ENCODE data around the gene H6PD.

The H6PD gene

GRCh38 chr1:9212735-9213134, 21.8 kb upstream of the H6PD start:
- no peak for TF ChIP-seq CTCF (IDR thresholded peaks at IDR 0.05)

- no peak for TF ChIP-seq CTCF (IDR thresholded peaks at IDR 0.05)
Measured at GRCh38 chr1:9213956-9214355, 20.6 kb upstream of the H6PD start.

- TF ChIP-seq CTCF (IDR thresholded peaks at IDR 0.05) = no peak
Measured at GRCh38 chr1:9218917-9219316, 15.7 kb upstream of the H6PD start.

GRCh38 chr1:9222846-9223625, 11.5 kb upstream of the H6PD start:
- no peak for TF ChIP-seq CTCF (IDR thresholded peaks at IDR 0.05)

- no peak for TF ChIP-seq CTCF (IDR thresholded peaks at IDR 0.05)
Measured at GRCh38 chr1:9224664-9225410, 9.7 kb upstream of the H6PD start.

GRCh38 chr1:9225411-9225785, 9.2 kb upstream of the H6PD start:
- TF ChIP-seq CTCF (IDR thresholded peaks at IDR 0.05) = no peak

- TF ChIP-seq CTCF (IDR thresholded peaks at IDR 0.05) = no peak
Measured at GRCh38 chr1:9228609-9229008, 6.0 kb upstream of the H6PD start.
